A549 (cell line): ENCODE results near the gene ASB16. TPM values are rescaled to one million over a fixed set of nuclear protein-coding genes. Genes with fewer than 3 reads are reported as not detected.

ENCODE experiments used
- ATAC-seq, 2 experiments: fragments of 200-7000 bp in 1 of 2; fragments of >200 bp in 1 of 2; cut with Nextera tagmentation in 1 of 2; cut with Tn5 transposase in 1 of 2; 3 replicates each; pipeline versions ENCODE4 v1.8.0 to v1.9.1; 2018 to 2020; ENCODE audit warnings: mild to moderate bottlenecking in 1 of 2, moderate library complexity in 1 of 2
- CTCF ChIA-PET: fragments of 300-600 bp; sonication (Branson Sonifier 250); formaldehyde crosslinking; extraction: SDS; loops from one replicate; lab custom pipeline; 2021; ENCODE audit warnings: antibody characterized with exemption, inconsistent platforms; lab: Yijun Ruan, JAX
- POLR2A ChIA-PET: fragments of 350-600 bp; formaldehyde crosslinking; extraction: SDS; loops from one replicate; lab custom pipeline; 2021; ENCODE audit warnings: antibody characterized with exemption, inconsistent platforms; lab: Yijun Ruan, JAX
- DNase-seq, 2 experiments: peaks; one replicate each; pipeline versions ENCODE4 v3.0.0 to v3.0.0-alpha.2; 2011 to 2016; ENCODE audit warnings: low read depth in 1 of 2, low spot score in 1 of 2
- FAIRE-seq: peaks from 2 replicates; lab custom pipeline; 2011; peaks lifted over from hg19 to GRCh38; lab: Jason Lieb, UNC
- H3K27ac ChIP-seq, 2 experiments: fragments of >200 bp; sonication (Bioruptor Twin); formaldehyde crosslinking; 3 replicates each; pipeline ENCODE4 v1.5.1; 2016 to 2017
- H3K4me1 ChIP-seq: fragments of >200 bp; sonication (Bioruptor Twin); formaldehyde crosslinking; 3 replicates; pipeline ENCODE4 v1.6.1; 2016
- H3K4me2 ChIP-seq: fragments of >200 bp; sonication (Bioruptor Twin); formaldehyde crosslinking; 3 replicates; pipeline ENCODE4 v1.6.1; 2016
- H3K4me3 ChIP-seq: fragments of >200 bp; sonication (Bioruptor Twin); formaldehyde crosslinking; 3 replicates; pipeline ENCODE4 v1.5.1; 2016
- H3K9me3 ChIP-seq: fragments of >200 bp; sonication (Bioruptor Twin); formaldehyde crosslinking; 3 replicates; pipeline ENCODE4 v1.6.1; 2016
- CBX2 ChIP-seq: fragments of 200-600 bp; sonication (generic); IDR thresholded peaks from 2 replicates; pipeline ENCODE4 v1.6.1; 2016; ENCODE audit warnings: low read depth, mild to moderate bottlenecking, borderline replicate concordance
- CEBPB ChIP-seq, 2 experiments: fragments of >200 bp in 1 of 2; sonication (Bioruptor Twin) in 1 of 2; formaldehyde crosslinking in 1 of 2; IDR thresholded peaks; 2 replicates each; pipeline ENCODE4 v1.6.1; 2012 to 2016
- EHMT2 ChIP-seq: fragments of 200-600 bp; sonication (generic); IDR thresholded peaks from 2 replicates; pipeline ENCODE4 v1.6.1; 2016; ENCODE audit warnings: antibody characterized with exemption, low read depth, mild to moderate bottlenecking, moderate library complexity
- EP300 ChIP-seq, 2 experiments: fragments of >200 bp; sonication (Bioruptor Twin); formaldehyde crosslinking; IDR thresholded peaks; 2 replicates in 1 of 2; 3 replicates in 1 of 2; pipeline ENCODE4 v1.6.1; 2016 to 2017
- FOSL2 ChIP-seq, 2 experiments: fragments of 450-650 bp in 1 of 2; fragments of >200 bp in 1 of 2; sonication (Bioruptor Twin) in 1 of 2; formaldehyde crosslinking; IDR thresholded peaks; 2 replicates each; pipeline versions ENCODE4 v1.5.0 to v1.6.1; 2016 to 2020; ENCODE audit warnings: mild to moderate bottlenecking in 1 of 2, moderate library complexity in 1 of 2
- GATA3 ChIP-seq: IDR thresholded peaks from 2 replicates; pipeline ENCODE4 v1.6.1; 2012; ENCODE audit warnings: borderline replicate concordance
- HOXA7 ChIP-seq: fragments of 250-450 bp; sonication (Bioruptor Pico); IDR thresholded peaks from 2 replicates; pipeline ENCODE4 v1.5.0; 2020; ENCODE audit warnings: mild to moderate bottlenecking, moderate library complexity
- HOXB5 ChIP-seq: fragments of 250-450 bp; sonication (Bioruptor Pico); IDR thresholded peaks from 2 replicates; pipeline ENCODE4 v1.5.0; 2020; ENCODE audit warnings: mild to moderate bottlenecking, moderate library complexity
- JUNB ChIP-seq: fragments of >200 bp; sonication (Bioruptor Twin); formaldehyde crosslinking; IDR thresholded peaks from 2 replicates; pipeline ENCODE4 v1.6.1; 2016
- KDM1A ChIP-seq: fragments of 200-600 bp; sonication (generic); IDR thresholded peaks from 2 replicates; pipeline ENCODE4 v1.6.1; 2016; ENCODE audit warnings: low read depth, mild to moderate bottlenecking
- MAZ ChIP-seq: fragments of 150-350 bp; IDR thresholded peaks from 2 replicates; pipeline ENCODE4 v1.6.1; 2014; ENCODE audit warnings: antibody characterized with exemption, low read depth, low read length, borderline replicate concordance
- NFE2L2 ChIP-seq: fragments of 150-350 bp; conservative IDR thresholded peaks from 2 replicates; pipeline ENCODE4 v1.6.1; 2014; ENCODE audit warnings: low read length
- NPAS2 ChIP-seq: fragments of 250-450 bp; sonication (Bioruptor Pico); IDR thresholded peaks from 2 replicates; pipeline ENCODE4 v1.8.0; 2022; ENCODE audit warnings: mild to moderate bottlenecking, moderate library complexity, borderline replicate concordance
- NR3C1 ChIP-seq: fragments of >200 bp; sonication (Bioruptor Twin); formaldehyde crosslinking; IDR thresholded peaks from 3 replicates; pipeline ENCODE4 v1.6.1; 2017
- PHF8 ChIP-seq: fragments of 200-600 bp; sonication (generic); IDR thresholded peaks from 2 replicates; pipeline ENCODE4 v1.6.1; 2016; ENCODE audit warnings: low read depth, mild to moderate bottlenecking, antibody characterized with exemption, moderate library complexity, borderline replicate concordance
- POLR2A ChIP-seq: IDR thresholded peaks from 2 replicates; pipeline ENCODE4 v1.6.1; 2012; ENCODE audit warnings: mild to moderate bottlenecking, low read length
- RFX5 ChIP-seq: fragments of 450-650 bp; IDR thresholded peaks from 2 replicates; pipeline ENCODE4 v1.7.1; 2014; ENCODE audit warnings: antibody characterized with exemption, mild to moderate bottlenecking, moderate library complexity
- RNF2 ChIP-seq: fragments of 200-600 bp; sonication (generic); IDR thresholded peaks from 2 replicates; pipeline ENCODE4 v1.6.1; 2016; ENCODE audit warnings: low read depth, mild to moderate bottlenecking, antibody characterized with exemption, moderate library complexity, borderline replicate concordance
- SMC3 ChIP-seq: fragments of >200 bp; sonication (Bioruptor Twin); formaldehyde crosslinking; IDR thresholded peaks from 3 replicates; pipeline ENCODE4 v1.6.1; 2018; ENCODE audit warnings: inconsistent platforms
- WGBS: methylation state at CpG from one replicate; pipeline ENCODE4 v1.1.6; 2017; ENCODE audit errors: missing lambda C conversion rate; 5-methylcytosine and 5-hydroxymethylcytosine counted together
- polyA plus RNA-seq, 4 experiments: library from polyadenylated mRNA; depleted of rRNA in 3 of 4; stranded (reverse); fragments of >200 nt; fragmentation: RNase III in 1 of 4; extraction: RNeasy Plus Mini Kit Qiagen cat#74134 plus additional on column Dnase treatment in 1 of 4; gene quantifications; 2 replicates in 3 of 4; 3 replicates in 1 of 4; pipeline ENCODE4 v1.2.3, GENCODE V29; 2011 to 2017
- TF ChIP-seq, protein P1 (sequence below): fragments of 150-350 bp; IDR thresholded peaks from 2 replicates; pipeline ENCODE4 v1.6.1; 2014; ENCODE audit warnings: low read depth, mild to moderate bottlenecking, low read length
- TF ChIP-seq, protein P2 (sequence below): fragments of 200-600 bp; sonication (generic); IDR thresholded peaks from 2 replicates; pipeline ENCODE4 v1.6.1; 2016; ENCODE audit warnings: antibody characterized with exemption, mild to moderate bottlenecking, moderate library complexity
- TF ChIP-seq, protein P3 (sequence below): IDR thresholded peaks from 2 replicates; pipeline ENCODE4 v1.6.1; 2012
- TF ChIP-seq, protein P4 (sequence below): IDR thresholded peaks from 2 replicates; pipeline ENCODE4 v1.6.1; 2012

ASB16 gene
- polyA plus RNA-seq, 2 of the 4 experiments (the other 2 are of a cell fraction) = 0.15 TPM; not detected in 1

DNA sequence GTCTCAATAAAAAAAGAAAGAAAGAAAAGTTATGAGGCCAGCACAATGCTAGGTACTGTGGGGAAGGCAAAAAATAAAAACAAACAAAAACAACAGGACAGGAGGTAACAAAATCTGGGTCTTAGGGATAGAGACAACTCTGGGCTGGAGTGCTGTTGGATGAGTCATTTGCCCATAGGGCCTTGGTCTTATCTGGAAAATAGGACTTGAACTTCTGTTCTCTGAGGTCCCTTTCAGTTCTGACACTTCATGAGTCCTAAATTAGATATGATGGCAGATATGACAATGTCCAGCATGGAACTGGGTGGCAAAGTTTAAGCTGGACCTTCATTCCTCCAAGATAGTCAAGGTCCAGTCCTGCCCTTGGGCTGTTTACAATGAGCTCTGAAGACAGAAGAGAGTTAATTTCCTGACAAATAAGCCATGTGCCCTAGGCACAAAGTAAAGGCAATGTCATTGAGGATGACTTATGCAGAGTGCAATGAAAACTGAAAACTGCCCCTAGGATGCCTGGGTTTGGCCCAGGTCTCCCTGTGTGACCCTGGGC lies 38.2 kb upstream of the ASB16 start:
- H3K9me3 ChIP-seq = no peaks in the 10 kb centered on the region
- TF ChIP-seq NPAS2 (CRISPR knock-in tag) (no peak), FOSL2 (IDR thresholded peaks at IDR 0.05) (no peak), FOSL2 (CRISPR knock-in tag; IDR thresholded peaks at IDR 0.05) (peak; percentile 48; the same call in 1 of the 2 replicates)
- TF ChIP-seq, all 56 proteins: peak for 1
- no peak for FAIRE-seq
- Histone ChIP-seq H3K4me2 (peak overlapping the region; percentile 26; the same call in 1 of the 3 replicates), H3K27ac (no peak overlapping the region), H3K4me1 (peaks cover 11% of the 10 kb centered on the region), H3K4me3 (no peak overlapping the region)
- peak in 1 of 2 experiments; percentile 32; a peak in 2 of 6 replicates for ATAC-seq
- CTCF ChIA-PET = interaction anchor here (0.6 to 14.3 kb wide), 10 partner anchors 9 to 365 kb away, joined by 3 to 163 read pairs (median 4); partner anchors contain the start of gene HDAC5
- POLR2A ChIA-PET = interaction anchor here (2.8 kb wide), 1 partner anchor 9 kb away, joined by 12 read pairs; the partner anchor contains the start of gene HDAC5
- DNase-seq = no peak

DNA sequence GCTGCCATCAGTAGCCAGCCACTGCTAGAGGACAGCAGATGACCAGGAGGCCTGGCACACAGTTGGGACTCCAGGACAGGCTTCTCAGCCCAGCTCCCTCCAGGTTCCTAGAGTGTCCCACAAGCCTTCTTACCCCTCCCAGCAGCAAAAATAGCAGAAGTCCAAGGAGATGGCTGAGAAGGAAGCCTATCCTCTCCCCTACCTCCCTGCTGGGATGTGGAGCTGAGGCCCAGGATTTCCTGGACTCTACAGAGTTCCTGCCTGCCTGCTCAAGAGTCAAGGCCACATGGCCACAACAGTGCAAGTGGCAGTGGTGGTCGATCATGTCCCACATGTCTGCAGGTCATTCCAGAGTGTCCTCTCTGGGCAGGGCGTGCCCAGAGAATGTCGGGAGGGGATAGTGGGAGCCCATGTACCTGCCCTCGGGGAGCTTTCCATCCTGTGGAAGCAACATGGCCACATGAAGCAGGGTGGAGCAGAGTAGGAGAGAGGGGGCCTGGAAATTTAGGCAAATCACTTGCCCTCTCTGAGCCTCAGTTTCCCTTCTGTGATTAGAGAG lies 36.5 kb upstream of the ASB16 start:
- Histone ChIP-seq H3K9me3 (no peaks in the 10 kb centered on the region), H3K27ac (no peak overlapping the region), H3K4me2 (no peak overlapping the region), H3K4me3 (no peak overlapping the region), H3K4me1 (peaks cover 23% of the 10 kb centered on the region)
- ATAC-seq (no peak), DNase-seq (no peak), FAIRE-seq (no peak)
- 69% methylated on average over 4 of the region's 4 CpGs for WGBS
- CTCF ChIA-PET = interaction anchor here (0.8 to 14.3 kb wide), 6 partner anchors 15 to 64 kb away, joined by 3 to 163 read pairs (median 5); partner anchors contain the start of genes G6PC3 and HDAC5
- TF ChIP-seq RNF2 = no peak
- TF ChIP-seq POLR2A = no peak
- no peak for TF ChIP-seq NR3C1
- TF ChIP-seq JUNB = no peak
- TF ChIP-seq, protein P1, sequence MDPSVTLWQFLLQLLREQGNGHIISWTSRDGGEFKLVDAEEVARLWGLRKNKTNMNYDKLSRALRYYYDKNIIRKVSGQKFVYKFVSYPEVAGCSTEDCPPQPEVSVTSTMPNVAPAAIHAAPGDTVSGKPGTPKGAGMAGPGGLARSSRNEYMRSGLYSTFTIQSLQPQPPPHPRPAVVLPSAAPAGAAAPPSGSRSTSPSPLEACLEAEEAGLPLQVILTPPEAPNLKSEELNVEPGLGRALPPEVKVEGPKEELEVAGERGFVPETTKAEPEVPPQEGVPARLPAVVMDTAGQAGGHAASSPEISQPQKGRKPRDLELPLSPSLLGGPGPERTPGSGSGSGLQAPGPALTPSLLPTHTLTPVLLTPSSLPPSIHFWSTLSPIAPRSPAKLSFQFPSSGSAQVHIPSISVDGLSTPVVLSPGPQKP = no peak
- no peak for TF ChIP-seq EHMT2
- no peak for TF ChIP-seq HOXB5 (CRISPR knock-in tag)
- TF ChIP-seq, protein P2, sequence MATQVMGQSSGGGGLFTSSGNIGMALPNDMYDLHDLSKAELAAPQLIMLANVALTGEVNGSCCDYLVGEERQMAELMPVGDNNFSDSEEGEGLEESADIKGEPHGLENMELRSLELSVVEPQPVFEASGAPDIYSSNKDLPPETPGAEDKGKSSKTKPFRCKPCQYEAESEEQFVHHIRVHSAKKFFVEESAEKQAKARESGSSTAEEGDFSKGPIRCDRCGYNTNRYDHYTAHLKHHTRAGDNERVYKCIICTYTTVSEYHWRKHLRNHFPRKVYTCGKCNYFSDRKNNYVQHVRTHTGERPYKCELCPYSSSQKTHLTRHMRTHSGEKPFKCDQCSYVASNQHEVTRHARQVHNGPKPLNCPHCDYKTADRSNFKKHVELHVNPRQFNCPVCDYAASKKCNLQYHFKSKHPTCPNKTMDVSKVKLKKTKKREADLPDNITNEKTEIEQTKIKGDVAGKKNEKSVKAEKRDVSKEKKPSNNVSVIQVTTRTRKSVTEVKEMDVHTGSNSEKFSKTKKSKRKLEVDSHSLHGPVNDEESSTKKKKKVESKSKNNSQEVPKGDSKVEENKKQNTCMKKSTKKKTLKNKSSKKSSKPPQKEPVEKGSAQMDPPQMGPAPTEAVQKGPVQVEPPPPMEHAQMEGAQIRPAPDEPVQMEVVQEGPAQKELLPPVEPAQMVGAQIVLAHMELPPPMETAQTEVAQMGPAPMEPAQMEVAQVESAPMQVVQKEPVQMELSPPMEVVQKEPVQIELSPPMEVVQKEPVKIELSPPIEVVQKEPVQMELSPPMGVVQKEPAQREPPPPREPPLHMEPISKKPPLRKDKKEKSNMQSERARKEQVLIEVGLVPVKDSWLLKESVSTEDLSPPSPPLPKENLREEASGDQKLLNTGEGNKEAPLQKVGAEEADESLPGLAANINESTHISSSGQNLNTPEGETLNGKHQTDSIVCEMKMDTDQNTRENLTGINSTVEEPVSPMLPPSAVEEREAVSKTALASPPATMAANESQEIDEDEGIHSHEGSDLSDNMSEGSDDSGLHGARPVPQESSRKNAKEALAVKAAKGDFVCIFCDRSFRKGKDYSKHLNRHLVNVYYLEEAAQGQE = no peak
- no peak for TF ChIP-seq SMC3
- POLR2A ChIA-PET = interaction anchor here (2.8 kb wide), 1 partner anchor 10 kb away, joined by 12 read pairs; the partner anchor contains the start of gene HDAC5

DNA sequence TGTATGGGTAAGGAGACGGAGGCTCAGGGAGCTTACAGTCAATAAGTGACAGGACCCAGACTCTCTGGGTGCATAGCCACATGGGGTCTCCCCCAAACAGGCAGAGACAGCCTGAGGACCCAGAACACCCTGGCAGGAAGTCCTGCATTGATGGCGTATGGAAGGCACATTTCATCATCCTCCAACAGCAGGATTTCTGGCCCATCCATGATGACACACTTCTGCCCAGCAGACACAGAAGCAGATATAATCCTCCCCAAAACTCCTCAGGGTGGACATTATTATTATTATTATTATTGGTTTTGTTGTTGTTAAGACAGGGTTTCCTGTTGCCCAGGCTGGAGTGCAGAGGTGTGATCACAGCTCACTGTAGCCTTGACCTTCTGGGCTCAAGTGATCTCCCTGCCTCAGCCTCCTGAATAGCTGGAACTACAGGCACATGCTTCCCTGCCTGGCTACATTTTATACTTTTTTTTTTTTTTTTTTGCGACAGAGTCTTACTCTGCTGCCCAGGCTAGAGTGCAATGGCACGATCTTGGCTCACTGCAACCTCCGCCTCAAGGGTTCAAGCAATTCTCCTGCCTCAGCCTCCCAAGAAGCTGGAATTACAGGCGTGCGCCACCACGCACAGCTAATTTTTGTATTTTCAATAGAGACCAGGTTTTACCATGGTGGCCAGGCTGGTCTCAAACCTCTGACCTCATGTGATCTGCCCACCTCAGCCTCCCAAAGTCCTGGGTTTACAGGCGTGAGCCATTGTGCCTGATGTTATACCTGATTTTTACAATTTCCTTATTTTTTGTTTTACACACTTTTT lies 35.5 kb upstream of the ASB16 start:
- no peak overlapping the region for H3K4me2 ChIP-seq
- FAIRE-seq = no peak
- DNase-seq = no peak
- H3K4me3 ChIP-seq = no peak overlapping the region
- 86% methylated on average over 9 of the region's 9 CpGs for WGBS
- ATAC-seq = no peak
- H3K9me3 ChIP-seq = no peaks in the 10 kb centered on the region
- ChIA-PET CTCF (interaction anchor here (0.7 to 14.3 kb wide), 5 partner anchors 16 to 75 kb away, joined by 3 to 163 read pairs (median 5); partner anchors contain the start of gene HDAC5), POLR2A (no interaction called here)
- H3K27ac ChIP-seq = no peak overlapping the region
- TF ChIP-seq, protein P3, sequence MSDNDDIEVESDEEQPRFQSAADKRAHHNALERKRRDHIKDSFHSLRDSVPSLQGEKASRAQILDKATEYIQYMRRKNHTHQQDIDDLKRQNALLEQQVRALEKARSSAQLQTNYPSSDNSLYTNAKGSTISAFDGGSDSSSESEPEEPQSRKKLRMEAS = no peak
- TF ChIP-seq PHF8 (no peak), NFE2L2 (no peak), MAZ (no peak), NPAS2 (CRISPR knock-in tag) (no peak), NR3C1 (no peak), GATA3 (no peak), EP300 (IDR thresholded peaks at IDR 0.05) (no peak), CBX2 (no peak), SMC3 (no peak), RFX5 (no peak), HOXA7 (CRISPR knock-in tag) (no peak), CEBPB (IDR thresholded peaks at IDR 0.05) (no peak), KDM1A (no peak)
- TF ChIP-seq, protein P4, sequence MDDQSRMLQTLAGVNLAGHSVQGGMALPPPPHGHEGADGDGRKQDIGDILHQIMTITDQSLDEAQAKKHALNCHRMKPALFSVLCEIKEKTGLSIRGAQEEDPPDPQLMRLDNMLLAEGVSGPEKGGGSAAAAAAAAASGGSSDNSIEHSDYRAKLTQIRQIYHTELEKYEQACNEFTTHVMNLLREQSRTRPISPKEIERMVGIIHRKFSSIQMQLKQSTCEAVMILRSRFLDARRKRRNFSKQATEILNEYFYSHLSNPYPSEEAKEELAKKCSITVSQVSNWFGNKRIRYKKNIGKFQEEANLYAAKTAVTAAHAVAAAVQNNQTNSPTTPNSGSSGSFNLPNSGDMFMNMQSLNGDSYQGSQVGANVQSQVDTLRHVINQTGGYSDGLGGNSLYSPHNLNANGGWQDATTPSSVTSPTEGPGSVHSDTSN = no peak
- TF ChIP-seq, protein P1 = no peak
- peaks cover 25% of the 10 kb centered on the region for H3K4me1 ChIP-seq
